NCI-H1930 (cell line): ENCODE measurements around the gene TM7SF2.

Experiments used
- DNase-seq, 2 experiments: peaks; one replicate each; lab custom pipeline; 2025; lab: John Stamatoyannopoulos, UW

Gene TM7SF2

GRCh38 chr11:65157336-65157735, 45.7 kb downstream of the TM7SF2 start:
- DNase-seq, result no peak

GRCh38 chr11:65159012-65159411, 47.3 kb downstream of the TM7SF2 start:
- DNase-seq, result no peak

- DNase-seq, result no peak
These were observed 49.0 kb downstream of the TM7SF2 start for GRCh38 chr11:65160643-65161042.

GRCh38 chr11:65163684-65164083, 52.0 kb downstream of the TM7SF2 start:
- DNase-seq, result no peak
